ENCODE results near the gene TPP1.
A peak's percentile ranks its signal among the peaks of the same experiment; 100 is the strongest.

The TPP1 gene

DNA sequence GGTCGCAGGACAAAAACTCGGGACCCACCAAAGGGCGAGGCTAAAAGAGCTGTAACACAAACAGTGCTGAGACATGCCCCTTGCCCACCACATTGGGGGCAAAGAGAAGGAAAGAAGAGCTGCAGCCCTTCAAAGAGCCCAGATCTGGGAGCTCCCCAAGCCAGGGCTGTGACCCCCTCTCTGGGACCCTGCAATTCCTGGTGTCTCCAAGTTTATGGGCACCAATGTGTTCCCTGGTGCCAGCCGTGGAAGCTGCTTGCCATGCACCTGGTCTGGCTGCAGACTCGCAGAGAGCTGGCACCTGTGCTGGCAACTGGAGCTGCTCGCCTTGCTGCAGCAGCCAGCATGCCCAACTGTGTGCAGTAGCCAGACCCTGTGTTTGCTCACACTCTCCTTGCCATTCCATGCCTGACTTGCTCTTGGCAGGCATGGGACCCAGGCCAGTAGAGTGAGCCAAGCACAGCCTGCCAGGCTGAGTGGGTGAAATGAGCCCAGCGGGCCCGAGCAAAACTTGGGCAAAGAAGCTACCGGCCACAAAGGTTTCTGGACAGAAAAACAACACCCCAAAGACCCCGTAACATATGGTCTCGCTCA is 31.8 kb downstream of the TPP1 start:
- no peak for DNase-seq (ENCODE audit: low read depth)

- no peak for DNase-seq (ENCODE audit: low read depth)
Measured at GRCh38 chr11:6586434-6587359, 32.5 kb downstream of the TPP1 start.

DNA sequence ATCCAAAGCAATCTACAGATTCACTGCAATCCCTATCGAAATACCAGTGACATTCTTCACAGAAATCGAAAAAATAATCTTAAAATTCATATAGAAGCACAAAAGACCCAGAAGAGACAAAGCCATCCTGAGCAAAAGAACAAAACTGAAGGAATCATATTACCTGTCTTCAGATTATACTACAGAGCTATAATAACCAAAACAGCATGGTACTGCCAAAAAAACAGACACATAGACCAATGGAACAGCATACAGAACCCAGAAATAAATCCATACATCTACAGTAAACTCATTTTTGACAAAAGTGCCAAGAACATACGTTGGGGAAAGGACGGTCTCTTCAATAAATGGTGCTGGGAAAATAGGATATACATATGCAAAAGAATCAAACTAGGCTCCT is 34.7 kb downstream of the TPP1 start:
- DNase-seq (ENCODE audit: low read depth), result no peak

- DNase-seq (ENCODE audit: low read depth), result no peak
Measured at GRCh38 chr11:6583584-6583983, 35.6 kb downstream of the TPP1 start.

DNA sequence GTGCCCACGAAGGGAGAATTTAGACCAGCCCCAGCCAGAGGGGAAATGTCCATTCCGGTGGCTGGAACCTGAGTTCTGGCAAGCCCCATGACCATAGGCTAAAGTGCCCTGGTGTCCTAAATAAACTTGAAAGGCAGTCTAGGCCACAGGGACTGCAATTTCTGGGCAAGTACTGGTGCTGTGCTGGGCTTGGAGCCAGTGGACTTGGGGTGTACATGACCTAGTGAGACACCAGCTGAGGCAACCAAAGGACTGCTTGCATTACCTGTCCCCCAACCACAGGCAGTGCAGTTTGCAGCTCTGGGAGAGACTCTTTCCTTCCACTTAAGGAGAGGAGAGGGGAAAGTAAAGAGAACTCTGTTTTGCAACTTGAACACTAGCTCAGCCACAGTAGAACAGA is 39.5 kb downstream of the TPP1 start:
- no peak for DNase-seq (ENCODE audit: low read depth)

DNA sequence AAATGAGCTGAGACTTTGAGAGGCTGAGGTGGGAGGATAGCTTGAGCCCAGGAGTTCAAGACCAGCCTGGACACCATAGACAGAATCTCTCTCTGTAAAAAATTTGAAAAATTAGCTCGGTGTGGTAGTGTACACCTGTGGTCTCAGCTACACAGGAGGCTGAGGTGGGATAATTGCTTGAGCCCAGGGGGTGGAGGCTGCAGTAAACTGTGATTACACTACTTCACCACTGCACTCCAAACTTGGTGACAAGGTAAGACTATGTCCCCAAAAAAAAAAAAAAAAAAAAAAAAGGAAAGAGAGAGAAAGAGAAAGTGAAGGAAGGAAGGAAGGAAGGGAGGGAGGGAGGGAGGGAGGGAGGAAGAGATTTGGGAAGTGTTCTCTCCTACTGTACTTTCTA is 41.1 kb downstream of the TPP1 start:
- DNase-seq (ENCODE audit: low read depth), result no peak

GRCh38 chr11:6576471-6577373 is 42.5 kb downstream of the TPP1 start:
- DNase-seq (ENCODE audit: low read depth), result peak; percentile 62

DNA sequence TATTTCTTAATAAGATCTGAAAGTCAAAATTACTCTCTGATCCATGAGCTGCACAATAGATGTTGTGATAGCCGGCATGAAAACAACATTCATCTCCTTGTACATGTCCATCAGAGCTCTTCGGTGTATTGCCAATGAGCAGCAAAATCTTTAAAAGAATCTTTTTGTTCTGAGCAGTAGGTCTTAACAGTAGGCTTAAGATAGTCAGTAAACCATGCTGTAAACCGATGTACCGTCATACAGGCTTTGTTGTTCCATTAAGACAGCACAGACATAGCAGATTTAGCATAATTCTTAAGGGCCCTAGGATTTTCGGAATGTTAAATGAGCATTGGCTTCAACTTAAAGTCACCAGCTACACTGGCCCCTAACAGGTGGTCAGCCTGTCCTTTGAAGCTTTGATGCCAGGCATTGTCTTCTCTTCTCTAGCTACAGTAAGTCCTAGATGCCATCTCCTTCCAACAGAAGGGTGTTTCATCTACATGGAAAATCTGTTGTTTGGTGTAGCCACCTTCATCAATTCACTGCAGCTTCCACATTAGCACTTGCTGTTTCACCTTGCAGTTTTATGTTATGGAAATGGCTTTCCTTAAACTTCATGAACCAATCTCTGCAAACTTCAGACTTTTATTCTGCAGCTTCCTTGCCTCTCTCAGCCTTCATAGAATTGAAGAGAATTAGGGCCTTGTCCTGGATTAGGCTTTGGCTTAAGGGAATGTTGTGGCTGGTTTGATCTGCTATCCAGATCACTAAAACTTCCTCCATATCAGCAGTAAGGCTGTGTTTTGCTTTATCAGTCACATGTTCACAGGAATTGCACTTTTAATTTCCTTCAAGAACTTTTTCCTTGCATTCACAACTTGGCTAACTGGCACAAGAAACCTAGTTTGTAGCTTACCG is 44.2 kb downstream of the TPP1 start:
- no peak for DNase-seq (ENCODE audit: low read depth)

- DNase-seq (ENCODE audit: low read depth), result peak; percentile 86
Measured at GRCh38 chr11:6572215-6572614, 47.0 kb downstream of the TPP1 start.

DNA sequence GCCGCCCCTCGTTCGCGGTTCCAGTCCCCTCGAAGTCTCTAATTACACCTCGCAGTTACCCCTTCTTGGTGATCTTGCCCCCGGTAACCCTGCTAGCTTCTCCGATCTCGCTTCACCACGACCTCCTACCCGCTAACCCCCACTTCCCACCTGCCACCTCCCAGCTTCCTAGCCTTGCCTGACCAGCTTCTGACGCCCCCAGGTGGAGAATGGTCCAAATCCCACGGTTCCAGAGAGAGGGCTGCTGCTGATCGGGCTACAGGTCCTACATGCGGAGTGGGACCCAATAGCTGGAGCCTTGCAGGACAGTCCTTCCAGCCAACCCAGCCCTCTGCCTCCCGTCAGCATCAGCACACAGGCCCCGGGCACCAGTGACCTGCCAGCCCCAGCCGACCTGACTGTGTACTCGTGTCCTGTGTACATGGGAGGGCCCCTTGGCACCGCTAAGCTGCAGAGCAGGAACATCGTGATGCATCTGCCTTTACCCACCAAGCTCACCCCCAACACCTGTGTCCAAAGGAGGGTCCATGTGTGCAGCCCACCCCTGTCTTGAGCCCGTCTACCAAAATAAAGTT is 47.7 kb downstream of the TPP1 start:
- DNase-seq (ENCODE audit: low read depth), result no peak

DNA sequence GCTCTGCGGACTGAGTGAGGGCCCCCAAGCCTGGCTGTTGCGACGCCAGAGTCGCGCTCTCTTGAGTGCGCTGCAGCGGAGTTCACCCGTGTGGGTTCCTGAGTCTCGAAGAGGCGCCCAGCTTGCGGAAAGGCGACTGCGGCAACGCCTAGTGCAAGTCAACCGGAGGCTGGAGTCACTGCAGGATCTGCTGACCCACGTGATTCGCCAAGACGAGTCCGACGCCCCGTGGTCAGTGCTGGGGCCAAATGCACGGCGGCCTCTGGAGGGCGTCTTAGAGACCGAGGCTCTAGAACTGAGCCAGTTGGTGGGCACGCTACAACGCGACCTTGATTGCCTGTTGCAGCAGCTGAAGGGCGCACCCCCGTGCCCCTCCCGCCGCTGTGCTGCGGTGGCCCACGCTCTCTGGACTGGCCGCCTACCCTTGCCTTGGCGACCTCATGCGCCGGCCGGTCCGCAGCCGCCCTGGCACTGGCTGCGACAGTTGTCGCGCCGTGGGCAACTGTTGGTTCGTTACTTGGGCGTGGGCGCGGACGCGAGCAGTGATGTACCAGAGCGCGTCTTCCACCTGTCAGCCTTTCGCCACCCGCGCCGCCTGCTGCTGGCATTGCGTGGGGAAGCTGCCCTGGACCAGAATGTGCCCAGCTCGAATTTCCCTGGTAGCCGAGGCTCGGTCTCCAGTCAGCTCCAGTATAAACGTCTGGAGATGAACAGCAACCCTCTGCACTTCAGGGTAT is 48.4 kb downstream of the TPP1 start:
- no peak for DNase-seq (ENCODE audit: low read depth)

- no peak for DNase-seq (ENCODE audit: low read depth)
Measured at GRCh38 chr11:6569706-6570105, 49.5 kb downstream of the TPP1 start.

DNA sequence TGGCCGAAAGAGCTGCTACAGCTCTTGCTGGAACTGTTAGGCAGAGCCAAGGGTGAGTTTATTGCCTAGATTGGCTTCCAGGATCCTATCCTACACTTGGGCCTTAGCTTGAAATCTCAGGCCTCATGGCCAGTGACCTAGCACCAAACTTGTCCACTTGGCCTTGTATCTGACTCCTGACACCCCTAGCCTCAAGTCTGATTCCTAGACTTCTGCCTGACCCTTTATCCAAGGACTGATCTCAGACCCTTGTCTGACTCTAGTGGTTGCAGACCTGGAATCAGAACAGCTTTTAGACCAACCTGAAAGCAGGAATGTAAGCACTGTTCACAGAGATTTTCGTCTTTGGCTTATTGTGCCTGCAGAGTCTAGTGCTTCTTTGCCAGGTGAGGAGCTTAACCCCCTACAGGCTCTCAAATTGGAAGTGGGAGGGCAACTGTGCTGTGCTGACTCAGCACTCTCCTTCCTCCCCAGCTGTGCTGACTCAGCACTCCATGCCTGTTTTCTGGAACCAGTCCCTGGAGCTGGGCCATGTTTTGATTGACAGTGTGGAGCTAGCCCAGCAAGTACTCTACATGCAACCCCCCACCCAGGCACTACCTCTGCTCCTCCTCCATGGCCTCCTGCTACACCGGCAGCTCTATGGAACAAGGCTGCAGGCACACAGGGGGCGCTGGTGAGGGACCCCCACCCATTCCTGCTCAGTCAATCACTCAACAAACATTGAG is 50.9 kb downstream of the TPP1 start:
- peak; percentile 78 for DNase-seq (ENCODE audit: low read depth)

DNA sequence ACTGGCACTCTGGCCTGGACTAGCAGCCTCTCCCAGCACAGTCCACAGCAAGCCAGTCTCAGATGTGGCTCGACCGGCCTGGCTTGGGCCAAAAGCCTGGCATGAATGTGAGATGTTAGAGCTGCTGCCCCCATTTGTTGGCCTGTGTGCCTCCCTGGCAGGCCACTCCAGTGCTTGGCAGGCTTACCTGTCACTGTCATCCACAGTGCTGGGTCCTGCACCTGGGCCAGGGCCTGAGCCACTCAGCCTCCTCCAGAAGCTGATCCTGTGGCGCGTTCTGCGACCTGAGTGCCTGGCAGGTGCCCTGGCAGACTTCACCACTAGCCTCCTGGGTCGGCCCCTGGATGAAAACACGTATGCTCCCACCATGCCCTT is 51.9 kb downstream of the TPP1 start:
- no peak for DNase-seq (ENCODE audit: low read depth)

GRCh38 chr11:6566704-6567370 is 52.4 kb downstream of the TPP1 start:
- DNase-seq (ENCODE audit: low read depth), result no peak

- DNase-seq (ENCODE audit: low read depth), result no peak
Measured at GRCh38 chr11:6565988-6566703, 53.1 kb downstream of the TPP1 start.

DNA sequence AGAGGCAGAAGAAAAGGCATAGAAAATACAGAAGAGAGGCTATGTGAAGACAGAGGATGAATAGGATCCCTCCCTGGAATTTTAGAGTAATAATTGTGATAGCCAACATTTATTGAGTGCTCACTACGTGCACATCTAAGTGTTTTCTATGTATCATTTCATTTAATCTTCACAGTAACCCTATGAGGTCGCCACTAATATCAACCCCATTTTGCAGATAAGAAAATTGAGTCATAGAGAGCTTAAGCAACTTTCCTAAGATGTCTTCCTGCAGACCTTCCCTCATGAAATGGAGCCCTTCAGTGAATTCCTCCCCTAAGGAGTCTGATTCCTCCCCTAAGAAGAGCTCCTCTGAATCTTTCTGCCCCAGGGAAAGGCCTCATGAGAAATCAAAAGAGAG is 53.9 kb downstream of the TPP1 start:
- DNase-seq (ENCODE audit: low read depth), result no peak

- no peak for DNase-seq (ENCODE audit: low read depth)
Measured at GRCh38 chr11:6563667-6564066, 55.6 kb downstream of the TPP1 start.

Measured in iris pigment epithelial cell (primary cell).